A673 (cell line): Measurements from ENCODE around the gene RIC8B. TPM values are rescaled to one million over a fixed set of nuclear protein-coding genes. Genes with fewer than 3 reads are reported as not detected.

Experiments
- BruUV-seq: library from RNA; stranded (reverse); fragments of 400-500 nt; replicated peaks from 2 replicates; lab custom pipeline; 2021; lab: Mats Ljungman, UMichigan
- CTCF ChIA-PET: fragments of 300-600 bp; sonication (Branson Sonifier 250); formaldehyde crosslinking; loops from one replicate; lab custom pipeline; 2022; ENCODE audit warnings: antibody characterized with exemption; lab: Charles Lee
- POLR2A ChIA-PET: fragments of 300-600 bp; sonication (Branson Sonifier 250); formaldehyde crosslinking; loops from one replicate; lab custom pipeline; 2022; ENCODE audit warnings: antibody characterized with exemption; ENCODE audit not compliant: low non-redundant PET; lab: Charles Lee
- DNase-seq: peaks from one replicate; pipeline ENCODE4 v3.0.0-alpha.2; 2015; ENCODE audit warnings: low spot score
- H3K27ac ChIP-seq: fragments of 200-600 bp; sonication (generic); 2 replicates; pipeline ENCODE4 v1.5.1; 2016; ENCODE audit warnings: mixed run types, low read depth, mild to moderate bottlenecking, mixed read lengths, antibody characterized with exemption, low read length; ENCODE audit not compliant: poor library complexity, severe bottlenecking
- H3K27me3 ChIP-seq: fragments of 200-600 bp; sonication (generic); replicated peaks from 2 replicates; pipeline ENCODE4 v1.6.1; 2017; ENCODE audit warnings: mixed run types, low read depth, mild to moderate bottlenecking, mixed read lengths, antibody characterized with exemption, low read length; ENCODE audit not compliant: insufficient read depth, poor library complexity
- H3K36me3 ChIP-seq: fragments of 200-600 bp; sonication (generic); 2 replicates; pipeline ENCODE4 v1.6.1; 2016; ENCODE audit warnings: mixed run types, mild to moderate bottlenecking, mixed read lengths, antibody characterized with exemption, low read length; ENCODE audit not compliant: insufficient read depth, poor library complexity, severe bottlenecking
- H3K4me1 ChIP-seq: fragments of 200-600 bp; sonication (generic); 2 replicates; pipeline ENCODE4 v1.6.1; 2017; ENCODE audit warnings: mixed run types, mild to moderate bottlenecking, mixed read lengths, antibody characterized with exemption, low read length; ENCODE audit not compliant: insufficient read depth, poor library complexity, severe bottlenecking
- H3K4me3 ChIP-seq: fragments of 200-600 bp; sonication (generic); 2 replicates; pipeline ENCODE4 v1.5.1; 2016; ENCODE audit warnings: low read depth, mixed run types, mild to moderate bottlenecking, mixed read lengths, low read length; ENCODE audit not compliant: poor library complexity, severe bottlenecking
- H3K9me3 ChIP-seq: fragments of 200-600 bp; sonication (generic); 2 replicates; pipeline ENCODE4 v1.6.1; 2016; ENCODE audit warnings: mixed run types, low read depth, mild to moderate bottlenecking, mixed read lengths, antibody characterized with exemption, low read length; ENCODE audit not compliant: poor library complexity, severe bottlenecking
- CTCF ChIP-seq: fragments of 300-800, 200-600 bp; sonication (generic); conservative IDR thresholded peaks from 2 replicates; pipeline ENCODE4 v1.5.1; 2017; ENCODE audit warnings: low read depth, mild to moderate bottlenecking, antibody characterized with exemption, low read length, moderate library complexity, mixed read lengths
- EZH2 ChIP-seq: fragments of 200-600 bp; sonication (generic); IDR thresholded peaks from 2 replicates; pipeline ENCODE4 v1.6.1; 2017; ENCODE audit warnings: borderline replicate concordance, low read depth, mild to moderate bottlenecking, mixed read lengths, antibody characterized with exemption, low read length; ENCODE audit not compliant: poor library complexity, severe bottlenecking
- intact Hi-C: fragments of 100-400 bp; cut with micrococcal nuclease; formaldehyde crosslinking; loops from one replicate; pipeline ENCODE4 v1.10.0; 2022; ENCODE audit not compliant: unreplicated experiment
- total RNA-seq: library from RNA; stranded (reverse); gene quantifications from 2 replicates; pipeline ENCODE4 v1.2.3, GENCODE V29; 2021

The RIC8B gene
- total RNA-seq, 1 experiment from 2014 or later: 21.3 TPM

DNA sequence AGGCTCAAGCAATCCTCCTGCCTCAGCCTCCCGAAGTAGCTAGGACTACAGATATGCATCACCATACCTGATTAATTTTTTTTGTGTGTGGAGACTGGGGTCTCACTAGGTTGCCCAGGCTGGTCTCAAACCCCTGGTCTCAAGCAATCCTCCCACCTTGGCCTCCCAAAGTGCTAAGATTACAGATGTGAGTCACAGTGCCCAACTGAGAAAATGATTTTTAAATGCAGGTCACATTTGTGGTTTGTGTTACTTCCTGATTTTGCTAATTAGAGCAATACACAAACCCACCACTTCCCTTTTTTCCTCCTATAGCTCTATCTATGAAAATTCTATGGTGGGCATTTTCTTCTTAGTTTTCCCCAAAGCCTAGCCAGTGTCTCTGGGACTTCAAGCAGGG is 135.7 kb downstream of the RIC8B start:
- Histone ChIP-seq H3K27ac (no peak overlapping the region), H3K27me3 (no peaks in the 10 kb centered on the region), H3K9me3 (no peaks in the 10 kb centered on the region), H3K4me3 (no peak overlapping the region), H3K36me3 (no peaks in the 10 kb centered on the region), H3K4me1 (no peaks in the 10 kb centered on the region)
- no peak for TF ChIP-seq CTCF
- POLR2A ChIA-PET: interaction anchor here (0.7 kb wide), 1 partner anchor 162 kb away, joined by 3 read pairs; no protein-coding TSS in a partner anchor
- intact Hi-C loops: no loop called here
- DNase-seq: peak; percentile 21
- CTCF ChIA-PET: no interaction called here
- no TSS peak for BruUV-seq

- Histone ChIP-seq H3K36me3 (no peaks in the 10 kb centered on the region), H3K4me1 (no peaks in the 10 kb centered on the region), H3K27ac (no peak overlapping the region), H3K27me3 (no peaks in the 10 kb centered on the region), H3K9me3 (no peaks in the 10 kb centered on the region), H3K4me3 (no peak overlapping the region)
- no peak for TF ChIP-seq CTCF
- no peak for TF ChIP-seq EZH2
- intact Hi-C loops: no loop called here
- DNase-seq: no peak
- no TSS peak for BruUV-seq
- POLR2A ChIA-PET: no interaction called here
- CTCF ChIA-PET: no interaction called here
Observed at GRCh38 chr12:106911581-106911980, 137.1 kb downstream of the RIC8B start.

DNA sequence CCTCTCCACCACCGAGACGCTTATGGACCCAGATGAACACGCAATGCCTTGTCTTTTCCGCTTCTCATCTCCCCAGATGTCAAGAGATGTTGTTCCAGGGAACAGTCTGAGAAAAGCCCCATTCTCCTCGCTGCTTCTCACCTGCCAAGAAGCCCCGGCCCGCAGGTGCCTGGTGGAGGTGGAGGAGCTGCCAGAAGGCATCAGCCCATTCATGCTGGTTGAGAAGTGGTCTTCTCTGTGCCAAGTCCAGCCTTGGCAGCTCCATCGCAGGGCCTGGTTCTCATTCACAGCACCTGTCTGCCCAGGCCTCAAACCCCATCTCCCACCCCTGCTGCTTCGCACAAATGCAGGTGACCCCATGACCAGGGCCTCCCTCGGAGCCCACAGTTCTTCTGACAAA is 139.0 kb downstream of the RIC8B start:
- intact Hi-C loops: no loop called here
- ChIA-PET POLR2A (no interaction called here), CTCF (interaction anchor here (0.5 kb wide), 1 partner anchor 665 kb away, joined by 6 read pairs; the partner anchor contains the start of gene CKAP4)
- no peak for TF ChIP-seq EZH2
- TF ChIP-seq CTCF: no peak
- Histone ChIP-seq H3K27ac (no peak overlapping the region), H3K4me1 (no peaks in the 10 kb centered on the region), H3K27me3 (no peaks in the 10 kb centered on the region), H3K4me3 (no peak overlapping the region), H3K9me3 (no peaks in the 10 kb centered on the region), H3K36me3 (no peaks in the 10 kb centered on the region)
- no TSS peak for BruUV-seq
- DNase-seq: no peak
